K562 (cell line): ENCODE results near the gene SERINC5. TPM values are rescaled to one million over a fixed set of nuclear protein-coding genes. Genes with fewer than 3 reads are reported as not detected.

Experiments
- ATAC-seq: fragments of 200-7000 bp; cut with Tn5 transposase; 3 replicates; pipeline ENCODE4 v1.9.1; 2020; ENCODE audit warnings: moderate library complexity
- BruUV-seq: library from RNA; stranded (reverse); fragments of 400-500 nt; replicated peaks from 2 replicates; lab custom pipeline; 2021; lab: Mats Ljungman, UMichigan
- CTCF ChIA-PET: fragments of 300-600 bp; formaldehyde crosslinking; extraction: SDS; loops from one replicate; lab custom pipeline; 2021; ENCODE audit warnings: low intra/inter-chr PET ratio; lab: Yijun Ruan, JAX
- POLR2A ChIA-PET: fragments of 300-600, 350-650 bp; sonication (Branson Sonifier 250); formaldehyde crosslinking; extraction: SDS; loops from one replicate; lab custom pipeline; 2021; ENCODE audit warnings: antibody characterized with exemption, inconsistent platforms; lab: Yijun Ruan, JAX
- DNase-seq, 4 experiments: peaks; one replicate each; pipeline versions ENCODE4 v3.0.0 to v3.0.0-alpha.2; 2011 to 2018; ENCODE audit warnings: low spot score in 3 of 4, mixed read lengths in 3 of 4; ENCODE audit errors: extremely low read depth in 1 of 4
- FAIRE-seq: peaks from 2 replicates; lab custom pipeline; 2011; peaks lifted over from hg19 to GRCh38; lab: Jason Lieb, UNC
- H2AFZ ChIP-seq: 2 replicates; pipeline ENCODE4 v1.6.0; 2011; ENCODE audit warnings: low read depth, low read length, control low read depth, inconsistent platforms
- H3K27ac ChIP-seq: fragments of 200-600 bp; 3 replicates; pipeline ENCODE4 v1.8.0; 2011; ENCODE audit warnings: low read depth, mild to moderate bottlenecking, control low read depth, inconsistent platforms, low read length, moderate library complexity, mixed read lengths; ENCODE audit errors: extremely low read depth
- H3K27me3 ChIP-seq, 2 experiments: fragments of 300-600 bp in 1 of 2; 2 replicates in 1 of 2; 3 replicates in 1 of 2; pipeline versions ENCODE4 v1.6.0 to v1.8.0; 2011; ENCODE audit warnings: inconsistent platforms in 2 of 2, low read length in 2 of 2, mild to moderate bottlenecking in 1 of 2, mixed read lengths in 1 of 2, moderate library complexity in 1 of 2; ENCODE audit not compliant: control insufficient read depth in 2 of 2, insufficient read depth in 2 of 2
- H3K36me3 ChIP-seq: fragments of 300-600 bp; 3 replicates; pipeline ENCODE4 v1.8.0; 2011; ENCODE audit warnings: mild to moderate bottlenecking, low read length, inconsistent platforms; ENCODE audit not compliant: control insufficient read depth, insufficient read depth
- H3K4me1 ChIP-seq, 2 experiments: fragments of 200-600 bp in 1 of 2; replicated peaks in 1 of 2; 2 replicates in 1 of 2; 3 replicates in 1 of 2; pipeline versions ENCODE4 v1.5.1 to v1.8.0; 2011; ENCODE audit warnings: inconsistent platforms in 2 of 2, low read length in 2 of 2, mild to moderate bottlenecking in 1 of 2, mixed read lengths in 1 of 2, moderate library complexity in 1 of 2; ENCODE audit not compliant: control insufficient read depth in 2 of 2, insufficient read depth in 2 of 2
- H3K4me2 ChIP-seq: 2 replicates; pipeline ENCODE4 v1.6.1; 2011; ENCODE audit warnings: low read length, control low read depth, inconsistent platforms, mixed read lengths; ENCODE audit not compliant: insufficient read depth
- H3K4me3 ChIP-seq: fragments of 200-600 bp; sonication (generic), shearing (Covaris generic); 2 replicates; pipeline ENCODE4 v1.5.1; 2016; ENCODE audit warnings: control low read depth, inconsistent platforms
- H3K79me2 ChIP-seq: fragments of 200-600 bp; 3 replicates; pipeline ENCODE4 v1.8.0; 2011; ENCODE audit warnings: low read length, inconsistent platforms; ENCODE audit not compliant: control insufficient read depth, insufficient read depth
- H3K9ac ChIP-seq, 2 experiments: 2 replicates each; pipeline versions ENCODE4 v1.6.0 to v1.6.1; 2011; ENCODE audit warnings: low read depth in 2 of 2, low read length in 2 of 2, control low read depth in 1 of 2, inconsistent platforms in 1 of 2, mild to moderate bottlenecking in 1 of 2, mixed read lengths in 1 of 2; ENCODE audit not compliant: insufficient read depth in 1 of 2
- H3K9me1 ChIP-seq: one replicate; pipeline ENCODE4 v1.6.0; 2011; ENCODE audit warnings: inconsistent platforms, mild to moderate bottlenecking, low read length, moderate library complexity; ENCODE audit not compliant: control insufficient read depth, insufficient read depth
- H3K9me3 ChIP-seq: replicated peaks from 2 replicates; pipeline ENCODE4 v1.5.1; 2011; ENCODE audit warnings: low read depth, low read length, inconsistent platforms; ENCODE audit not compliant: control insufficient read depth, insufficient read depth
- H4K20me1 ChIP-seq: replicated peaks from 2 replicates; pipeline ENCODE4 v1.6.1; 2011; ENCODE audit warnings: low read length, inconsistent platforms, mixed read lengths; ENCODE audit not compliant: control insufficient read depth, insufficient read depth
- ATF3 ChIP-seq, 2 experiments: fragments of 450-650 bp in 1 of 2; sonication (generic) in 1 of 2; formaldehyde crosslinking in 1 of 2; IDR thresholded peaks in 1 of 2; conservative IDR thresholded peaks in 1 of 2; 2 replicates each; pipeline versions ENCODE4 v1.6.1 to v1.8.1; 2016 to 2023; ENCODE audit warnings: mild to moderate bottlenecking in 2 of 2, moderate library complexity in 2 of 2, inconsistent platforms in 1 of 2, missing genetic modification reagents in 1 of 2
- CEBPG ChIP-seq, 3 experiments: fragments of 200-800 bp in 1 of 3; sonication (Bioruptor generic) in 1 of 3; sonication (generic) in 1 of 3; formaldehyde crosslinking in 1 of 3; IDR thresholded peaks in 2 of 3; conservative IDR thresholded peaks in 1 of 3; 2 replicates each; pipeline versions ENCODE4 v1.6.1 to v1.8.0; 2016 to 2022; ENCODE audit warnings: missing compliant biosample characterization in 2 of 3, missing genetic modification characterization in 2 of 3, mild to moderate bottlenecking in 1 of 3, missing genetic modification reagents in 1 of 3
- ESRRA ChIP-seq: fragments of 450-650 bp; IDR thresholded peaks from 2 replicates; pipeline ENCODE4 v1.6.1; 2014; ENCODE audit warnings: low read depth, mild to moderate bottlenecking, moderate library complexity, borderline replicate concordance
- FOS ChIP-seq: IDR thresholded peaks from 3 replicates; pipeline ENCODE4 v1.6.1; 2011; ENCODE audit not compliant: insufficient read length; ENCODE audit errors: extremely low read depth
- PHF8 ChIP-seq: fragments of 200-600 bp; sonication (generic); IDR thresholded peaks from 2 replicates; pipeline ENCODE4 v1.6.1; 2012; ENCODE audit warnings: mixed run types, mild to moderate bottlenecking, inconsistent platforms, low read length, moderate library complexity, borderline replicate concordance
- TGIF2 ChIP-seq: sonication (generic); formaldehyde crosslinking; IDR thresholded peaks from 2 replicates; pipeline ENCODE4 v1.8.1; 2022; ENCODE audit warnings: mild to moderate bottlenecking, missing genetic modification reagents, moderate library complexity
- ZBTB1 ChIP-seq: sonication (generic); formaldehyde crosslinking; IDR thresholded peaks from 2 replicates; pipeline ENCODE4 v1.8.1; 2023; ENCODE audit warnings: missing genetic modification reagents, low read depth, mild to moderate bottlenecking, borderline replicate concordance
- ZNF41 ChIP-seq: fragments of 250-450 bp; sonication (Bioruptor Pico); conservative IDR thresholded peaks from 2 replicates; pipeline ENCODE4 v1.4.0; 2020; ENCODE audit warnings: mild to moderate bottlenecking
- WGBS: fragments of 100-300 bp; shearing (Covaris generic); methylation state at CpG from one replicate; pipeline ENCODE4 v1.1.6; 2016; ENCODE audit warnings: low coverage, mixed read lengths; ENCODE audit not compliant: insufficient coverage; ENCODE audit errors: missing lambda C conversion rate; 5-methylcytosine and 5-hydroxymethylcytosine counted together
- in situ Hi-C: fragments of 300-500 bp; cut with MboI; formaldehyde crosslinking; loops from 4 replicates; pipeline ENCODE4 v1.15.0; 2018; ENCODE audit warnings: inconsistent platforms, mixed read lengths
- intact Hi-C: fragments of 100-400 bp; cut with micrococcal nuclease; formaldehyde crosslinking; loops from 2 replicates; pipeline ENCODE4 v1.14.2; 2022
- polyA plus RNA-seq, 8 experiments: library from polyadenylated mRNA; depleted of rRNA in 4 of 8; stranded (reverse) in 5 of 8; unstranded in 3 of 8; fragments of >200 nt; fragmentation: Nextera tagmentation in 2 of 8; fragmentation: Illumina TruSeq in 1 of 8; extraction: Ambion mirVana in 2 of 8; extraction: Trizol in 1 of 8; gene quantifications; 2 replicates each; pipeline versions ENCODE4 v1.2.1 to v1.2.3, GENCODE V29; 2011 to 2014; ENCODE audit warnings: inconsistent platforms in 1 of 8, missing spikeins in 1 of 8
- total RNA-seq, 7 experiments: library from RNA; depleted of rRNA in 6 of 7; stranded (reverse); fragments of >200 nt in 6 of 7; fragmentation: Illumina TruSeq in 2 of 7; extraction: Trizol in 2 of 7; gene quantifications; 2 replicates each; pipeline versions ENCODE4 v1.2.1 to v1.2.3, GENCODE V29; 2011 to 2021; ENCODE audit warnings: low replicate concordance in 1 of 7
- TF ChIP-seq, protein P1 (sequence below): fragments of 450-650 bp; formaldehyde crosslinking; IDR thresholded peaks from 2 replicates; pipeline ENCODE4 v1.4.0; 2020; ENCODE audit warnings: mild to moderate bottlenecking, moderate library complexity

SERINC5 gene
- total and polyA plus RNA-seq, 9 of the 15 experiments (the other 6 are each of a cell fraction or from before 2014, with no cell fraction given), result 1.4 to 7.9 (median 3.7) TPM

DNA sequence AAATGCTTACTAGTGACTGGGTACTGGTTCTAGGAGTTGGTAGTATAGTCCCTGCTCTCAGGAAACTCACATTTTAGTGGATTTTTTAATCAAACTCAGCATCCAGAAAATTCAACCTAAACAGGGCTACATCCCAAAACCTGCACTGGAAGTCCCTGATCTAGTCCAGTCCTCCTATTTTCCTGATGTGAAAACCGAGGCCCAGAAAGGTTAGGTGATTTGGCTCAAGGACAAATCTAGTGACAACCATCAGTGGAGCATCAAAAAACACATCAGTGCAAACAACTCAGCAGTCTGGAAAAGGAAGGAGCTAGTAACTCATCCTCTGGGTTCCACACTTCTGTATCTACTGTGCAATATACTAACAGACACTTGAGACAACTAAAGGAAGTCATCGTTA lies 38.2 kb downstream of the SERINC5 start:
- no peaks in the 10 kb centered on the region for H3K9me1 ChIP-seq
- no TSS peak for BruUV-seq
- DNase-seq (no peak), FAIRE-seq (peak; percentile 26), ATAC-seq (no peak)
- H3K4me1 ChIP-seq, result no peaks in the 10 kb centered on the region; a peak in 2 of 5 replicates
- POLR2A ChIA-PET, result interaction anchor here (0.6 to 2.2 kb wide), 4 partner anchors 13 to 1054 kb away, joined by 3 to 13 read pairs (median 4); partner anchors contain the start of gene SERINC5
- no peak overlapping the region for H2AFZ ChIP-seq
- no peaks in the 10 kb centered on the region for H3K79me2 ChIP-seq
- H3K9ac ChIP-seq, result no peak overlapping the region
- H3K4me3 ChIP-seq, result no peak overlapping the region
- H3K9me3 ChIP-seq, result no peaks in the 10 kb centered on the region
- in situ Hi-C loops, result no loop called here
- TF ChIP-seq TGIF2 (CRISPR knock-in tag) (no peak), ESRRA (peak; percentile 73)
- H3K27ac ChIP-seq, result no peak overlapping the region
- H3K27me3 ChIP-seq, result no peaks in the 10 kb centered on the region
- WGBS, result 47% methylated on average over 2 of the region's 2 CpGs
- intact Hi-C loops, result no loop called here
- CTCF ChIA-PET, result no interaction called here
- peaks cover 3% of the 10 kb centered on the region; the same call in 1 of the 2 replicates for H4K20me1 ChIP-seq
- no peak overlapping the region for H3K4me2 ChIP-seq
- no peaks in the 10 kb centered on the region for H3K36me3 ChIP-seq

GRCh38 chr5:80216753-80217596 lies 38.9 kb downstream of the SERINC5 start:
- intact Hi-C loops, result no loop called here

More at GRCh38 chr5:80216753-80217596, 38.9 kb downstream of the SERINC5 start:
- H3K4me1 ChIP-seq, result no peaks in the 10 kb centered on the region; a peak in 2 of 5 replicates
- no peaks in the 10 kb centered on the region for H3K9me1 ChIP-seq
- BruUV-seq, result no TSS peak
- no peak overlapping the region for H3K27ac ChIP-seq
- H3K4me3 ChIP-seq, result no peak overlapping the region
- no peaks in the 10 kb centered on the region for H3K9me3 ChIP-seq
- H3K4me2 ChIP-seq, result no peak overlapping the region
- no peaks in the 10 kb centered on the region for H3K79me2 ChIP-seq
- no peak overlapping the region for H3K9ac ChIP-seq
- H2AFZ ChIP-seq, result no peak overlapping the region
- H3K36me3 ChIP-seq, result no peaks in the 10 kb centered on the region
- no peak for ATAC-seq
- no peak for FAIRE-seq
- 49% methylated on average over 12 of the region's 12 CpGs for WGBS
- no peaks in the 10 kb centered on the region for H3K27me3 ChIP-seq
- DNase-seq, result no peak
- ChIA-PET CTCF (no interaction called here), POLR2A (interaction anchor here (0.6 to 2.2 kb wide), 5 partner anchors 13 to 1054 kb away, joined by 3 to 13 read pairs (median 4); partner anchors contain the start of gene SERINC5)
- in situ Hi-C loops, result no loop called here
- no peak for TF ChIP-seq ZBTB1
- no peak for TF ChIP-seq FOS
- peak; percentile 47; the same call in 1 of the 2 replicates for TF ChIP-seq CEBPG (CRISPR knock-in tag; IDR thresholded peaks at IDR 0.05)
- peak; percentile 34 to 80; a peak in 3 of 4 replicates for TF ChIP-seq CEBPG (tag; conservative IDR thresholded peaks at IDR 0.05 in 1 of 2, IDR thresholded peaks at IDR 0.05 in 1 of 2)
- TF ChIP-seq PHF8, result no peak
- peak; percentile 73 for TF ChIP-seq ATF3 (IDR thresholded peaks at IDR 0.05)
- TF ChIP-seq ATF3 (CRISPR knock-in tag; conservative IDR thresholded peaks at IDR 0.05), result no peak
- no peak for TF ChIP-seq ZNF41 (CRISPR knock-in tag)
- TF ChIP-seq, protein P1, sequence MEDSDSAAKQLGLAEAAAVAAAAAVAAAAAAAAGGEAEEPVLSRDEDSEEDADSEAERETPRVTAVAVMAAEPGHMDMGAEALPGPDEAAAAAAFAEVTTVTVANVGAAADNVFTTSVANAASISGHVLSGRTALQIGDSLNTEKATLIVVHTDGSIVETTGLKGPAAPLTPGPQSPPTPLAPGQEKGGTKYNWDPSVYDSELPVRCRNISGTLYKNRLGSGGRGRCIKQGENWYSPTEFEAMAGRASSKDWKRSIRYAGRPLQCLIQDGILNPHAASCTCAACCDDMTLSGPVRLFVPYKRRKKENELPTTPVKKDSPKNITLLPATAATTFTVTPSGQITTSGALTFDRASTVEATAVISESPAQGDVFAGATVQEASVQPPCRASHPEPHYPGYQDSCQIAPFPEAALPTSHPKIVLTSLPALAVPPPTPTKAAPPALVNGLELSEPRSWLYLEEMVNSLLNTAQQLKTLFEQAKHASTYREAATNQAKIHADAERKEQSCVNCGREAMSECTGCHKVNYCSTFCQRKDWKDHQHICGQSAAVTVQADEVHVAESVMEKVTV, result no peak
- TF ChIP-seq, all 486 proteins: peak for 2
- peaks cover 3% of the 10 kb centered on the region; the same call in 1 of the 2 replicates for H4K20me1 ChIP-seq
